ENCODE measurements around the gene GALNT18.

GALNT18 gene

DNA sequence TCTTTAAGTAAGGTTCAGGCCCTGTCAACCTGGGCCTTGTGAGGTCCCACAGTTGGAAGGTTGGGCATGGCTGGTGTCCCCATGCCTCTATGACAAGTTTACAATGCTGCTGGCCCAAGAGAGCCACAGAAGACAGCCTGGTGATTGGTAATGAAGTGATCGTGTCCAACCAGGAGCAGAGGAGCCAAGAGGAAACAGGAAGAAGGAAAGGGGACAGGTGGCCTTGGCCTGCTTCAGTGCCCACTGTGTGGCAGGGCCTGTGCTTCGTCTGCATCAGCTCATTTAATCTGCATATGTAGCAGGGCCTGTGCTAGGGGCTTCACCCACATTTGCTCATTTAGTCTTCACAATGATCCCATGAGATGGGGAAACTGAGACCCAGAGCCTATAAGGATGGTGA is 226.7 kb downstream of the GALNT18 start:
- no peak for ATAC-seq (ENCODE audit: low read depth)
- H3K27ac Mint-ChIP-seq, result no peak overlapping the region
- H3K4me3 Mint-ChIP-seq, result no peak overlapping the region
- H3K4me1 Mint-ChIP-seq, result peaks cover 3% of the 10 kb centered on the region
- DNase-seq (ENCODE audit: low spot score in 2 of 2), result no peak
- peaks cover 12% of the 10 kb centered on the region for H3K27me3 Mint-ChIP-seq
- no peaks in the 10 kb centered on the region for H3K36me3 Mint-ChIP-seq
- H3K9me3 Mint-ChIP-seq, result no peaks in the 10 kb centered on the region

DNA sequence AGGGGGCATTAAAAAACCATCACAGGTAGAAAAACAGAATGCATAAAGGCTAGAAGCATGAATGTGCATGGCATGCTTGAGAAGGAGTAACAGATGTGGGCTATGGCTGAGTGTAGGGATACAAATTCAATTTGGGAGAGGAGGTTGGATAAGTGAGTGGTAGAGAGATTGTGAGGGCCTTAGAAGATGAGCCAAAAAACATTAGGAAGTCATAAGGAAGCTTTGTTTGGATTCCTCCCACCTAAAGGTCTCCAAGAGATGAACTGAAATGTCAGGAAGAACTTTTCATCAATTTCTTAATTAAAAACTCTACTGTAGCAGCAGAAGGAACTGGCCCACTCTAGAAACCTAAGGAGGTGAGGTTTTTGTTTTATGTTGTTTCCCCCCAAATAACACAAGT is 227.6 kb downstream of the GALNT18 start:
- Mint-ChIP-seq H3K4me1 (peaks cover 3% of the 10 kb centered on the region), H3K27me3 (peaks cover 13% of the 10 kb centered on the region), H3K36me3 (no peaks in the 10 kb centered on the region), H3K9me3 (no peaks in the 10 kb centered on the region), H3K27ac (no peak overlapping the region), H3K4me3 (no peak overlapping the region)
- ATAC-seq (ENCODE audit: low read depth), result no peak
- DNase-seq (ENCODE audit: low spot score in 2 of 2), result no peak

DNA sequence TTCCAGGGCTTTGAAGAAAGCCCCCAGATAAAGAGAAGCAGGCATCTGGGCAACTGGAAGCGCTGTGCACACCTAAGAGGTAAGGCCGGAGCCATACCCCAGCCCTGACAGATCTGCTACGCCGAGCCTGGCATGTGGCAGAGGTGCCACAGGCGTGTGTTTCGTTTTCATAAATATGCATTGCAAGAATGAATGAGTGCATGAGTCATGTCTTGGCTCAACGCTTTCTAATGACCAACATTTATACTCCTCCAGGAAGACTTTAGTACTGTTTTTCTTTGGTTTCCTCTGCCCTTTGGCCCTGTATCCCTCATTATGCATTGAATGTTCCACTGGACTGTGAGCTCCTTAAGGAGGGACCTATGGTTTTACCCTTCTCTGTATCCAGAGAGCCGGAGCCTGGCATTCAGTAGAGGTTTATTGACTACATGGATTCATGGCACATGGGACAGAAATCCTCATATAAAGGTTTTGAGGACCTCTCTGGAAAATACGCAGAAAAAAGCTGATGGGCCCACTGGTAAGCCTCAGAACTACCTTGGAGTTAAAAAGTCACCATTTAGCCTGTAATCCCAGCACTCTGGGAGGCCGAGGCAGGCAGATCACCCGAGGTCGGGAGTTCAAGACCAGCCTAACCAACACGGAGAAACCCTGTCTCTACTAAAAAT is 229.9 kb downstream of the GALNT18 start:
- H3K27me3 Mint-ChIP-seq, result peaks cover 14% of the 10 kb centered on the region
- ATAC-seq (ENCODE audit: low read depth) (no peak), DNase-seq (ENCODE audit: low spot score in 2 of 2) (no peak)
- no peaks in the 10 kb centered on the region for H3K9me3 Mint-ChIP-seq
- peaks cover 3% of the 10 kb centered on the region for H3K4me1 Mint-ChIP-seq
- no peak overlapping the region for H3K27ac Mint-ChIP-seq
- H3K4me3 Mint-ChIP-seq, result no peak overlapping the region
- no peaks in the 10 kb centered on the region for H3K36me3 Mint-ChIP-seq

DNA sequence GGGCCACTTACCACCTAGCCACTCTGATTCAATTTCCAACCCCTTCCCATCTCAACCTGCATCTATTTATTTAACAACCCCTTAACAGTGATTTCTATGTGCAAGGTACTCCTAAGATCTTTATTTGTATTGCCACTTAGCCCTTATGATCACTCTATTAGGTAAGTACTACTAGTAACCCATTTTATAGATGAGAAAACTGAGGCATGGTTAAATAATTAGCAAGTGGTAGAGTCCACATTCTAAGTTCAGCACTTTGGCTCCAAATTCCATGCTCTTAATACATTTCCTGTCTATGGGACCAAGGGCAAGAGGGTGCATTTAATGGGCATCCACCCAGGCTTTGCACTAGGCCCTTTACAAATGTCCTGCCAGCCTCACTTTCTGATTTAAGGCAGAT is 230.6 kb downstream of the GALNT18 start:
- H3K36me3 Mint-ChIP-seq, result no peaks in the 10 kb centered on the region
- peaks cover 10% of the 10 kb centered on the region for H3K27me3 Mint-ChIP-seq
- DNase-seq (ENCODE audit: low spot score in 2 of 2), result no peak
- peaks cover 3% of the 10 kb centered on the region for H3K4me1 Mint-ChIP-seq
- ATAC-seq (ENCODE audit: low read depth), result no peak
- no peak overlapping the region for H3K27ac Mint-ChIP-seq
- H3K4me3 Mint-ChIP-seq, result no peak overlapping the region
- H3K9me3 Mint-ChIP-seq, result no peaks in the 10 kb centered on the region

DNA sequence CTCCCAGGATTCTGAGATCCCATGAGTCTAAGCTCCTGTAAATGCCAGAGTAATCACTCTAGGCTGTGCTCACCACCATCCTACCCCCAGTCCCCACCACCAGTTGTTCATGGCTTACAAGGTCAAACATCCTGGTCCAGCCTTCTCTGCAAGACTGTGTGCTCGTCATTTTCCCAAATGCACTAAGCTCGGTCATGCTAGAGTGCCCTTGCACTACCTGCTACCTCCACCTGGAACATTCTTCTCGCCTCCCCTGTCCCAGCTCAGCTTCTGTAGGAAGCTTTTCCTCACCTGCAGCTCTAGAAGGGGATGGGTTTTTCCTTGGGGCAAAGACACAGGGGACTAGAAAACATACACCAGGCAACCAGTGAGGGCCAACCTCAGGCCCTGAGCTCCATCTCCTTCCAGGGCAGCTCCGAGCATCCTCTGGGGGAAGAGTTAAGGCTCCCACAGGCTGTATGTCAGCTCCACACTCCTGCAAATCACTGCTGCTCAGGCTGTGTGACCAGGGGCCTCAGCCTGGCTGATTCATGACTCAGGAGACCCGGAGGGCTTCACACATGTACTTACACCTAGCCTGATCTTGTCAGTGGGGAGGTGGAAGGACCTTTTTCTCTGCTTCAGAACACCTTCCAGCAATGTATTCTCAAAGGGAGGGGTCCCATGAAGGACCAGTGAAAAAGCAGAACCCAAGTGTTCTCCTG is 231.6 kb downstream of the GALNT18 start:
- ATAC-seq (ENCODE audit: low read depth) (no peak), DNase-seq (ENCODE audit: low spot score in 2 of 2) (no peak)
- Mint-ChIP-seq H3K4me1 (no peaks in the 10 kb centered on the region), H3K27ac (no peak overlapping the region), H3K27me3 (peaks cover 7% of the 10 kb centered on the region), H3K4me3 (no peak overlapping the region), H3K36me3 (no peaks in the 10 kb centered on the region), H3K9me3 (no peaks in the 10 kb centered on the region)

DNA sequence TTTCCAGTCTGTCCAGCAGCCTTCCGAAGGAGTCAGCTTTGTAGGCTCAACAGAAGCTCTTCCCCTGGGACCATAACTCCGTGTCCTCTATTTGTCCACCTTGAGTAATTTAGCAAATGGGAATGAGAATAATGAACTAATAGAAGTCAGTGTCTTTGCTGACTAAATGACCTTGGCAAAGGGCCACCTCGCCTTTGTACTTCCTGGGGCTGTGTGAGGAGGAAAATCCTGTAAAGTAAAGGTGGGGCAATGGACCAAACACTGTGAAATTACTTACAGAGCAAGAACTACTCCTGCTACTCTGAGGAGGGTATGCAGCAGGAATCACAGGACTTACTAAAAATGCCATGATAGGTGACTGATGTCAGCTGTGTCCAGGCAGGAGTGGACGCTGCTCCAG is 232.6 kb downstream of the GALNT18 start:
- Mint-ChIP-seq H3K4me1 (no peaks in the 10 kb centered on the region), H3K9me3 (no peaks in the 10 kb centered on the region), H3K27me3 (peaks cover 5% of the 10 kb centered on the region), H3K4me3 (no peak overlapping the region), H3K27ac (no peak overlapping the region), H3K36me3 (no peaks in the 10 kb centered on the region)
- DNase-seq (ENCODE audit: low spot score in 2 of 2) (no peak), ATAC-seq (ENCODE audit: low read depth) (no peak)

DNA sequence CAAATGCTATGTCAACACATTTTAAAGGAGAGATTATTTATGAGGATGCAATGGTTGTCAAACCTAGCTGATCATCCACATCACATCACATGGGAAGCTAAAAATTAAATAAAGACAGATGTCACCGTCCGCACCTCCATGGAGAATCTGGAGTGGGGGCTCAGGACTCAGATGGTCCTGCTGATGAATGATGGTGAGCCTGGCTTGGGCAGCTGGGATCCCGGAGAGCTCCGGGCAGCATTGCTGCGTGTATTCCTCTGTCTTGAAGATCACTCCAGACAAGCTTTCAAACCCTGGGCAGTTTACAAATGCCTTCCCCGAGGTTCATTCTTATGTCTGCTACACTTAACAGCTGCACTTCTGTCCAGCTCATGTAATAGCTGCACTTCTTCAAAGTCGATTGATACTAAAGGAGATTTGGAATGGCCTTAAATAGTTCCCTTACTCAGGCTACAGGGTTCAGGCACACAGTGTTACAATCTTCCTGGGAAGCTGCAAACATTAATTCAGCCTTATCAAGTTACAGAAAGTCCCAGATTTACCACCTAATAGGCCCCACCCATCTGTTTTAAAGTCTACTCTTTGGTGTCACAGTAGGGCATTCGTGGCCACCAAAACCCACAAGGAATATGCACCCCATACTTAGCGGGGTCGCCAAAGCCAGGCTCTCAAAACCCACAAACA is 234.0 kb downstream of the GALNT18 start:
- Mint-ChIP-seq H3K36me3 (no peaks in the 10 kb centered on the region), H3K9me3 (no peaks in the 10 kb centered on the region), H3K27ac (no peak overlapping the region), H3K4me3 (no peak overlapping the region), H3K4me1 (no peaks in the 10 kb centered on the region), H3K27me3 (peaks cover 3% of the 10 kb centered on the region)
- ATAC-seq (ENCODE audit: low read depth) (no peak), DNase-seq (ENCODE audit: low spot score in 2 of 2) (no peak)

DNA sequence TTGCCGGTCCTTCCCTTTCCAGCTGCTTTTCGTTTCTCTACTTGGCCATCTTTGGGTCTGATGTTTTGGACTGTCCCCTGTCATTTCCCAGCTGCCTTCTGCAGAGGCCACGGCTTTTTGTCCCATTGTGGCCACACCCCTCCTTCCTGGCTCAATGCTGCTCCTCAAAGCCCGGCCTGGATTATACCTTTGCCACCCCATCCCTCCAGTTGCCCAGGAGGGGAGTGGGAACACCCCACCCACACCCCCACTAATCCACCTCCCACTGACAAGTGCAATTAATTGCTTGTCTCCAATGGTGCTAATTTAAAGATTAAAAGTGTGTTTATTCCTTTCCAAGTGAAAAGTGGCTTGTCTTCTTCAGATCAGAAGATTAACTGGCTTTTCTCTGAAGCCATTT is 234.6 kb downstream of the GALNT18 start:
- H3K27ac Mint-ChIP-seq, result no peak overlapping the region
- no peak overlapping the region for H3K4me3 Mint-ChIP-seq
- H3K27me3 Mint-ChIP-seq, result peaks cover 3% of the 10 kb centered on the region
- H3K9me3 Mint-ChIP-seq, result no peaks in the 10 kb centered on the region
- DNase-seq (ENCODE audit: low spot score in 2 of 2) (no peak), ATAC-seq (ENCODE audit: low read depth) (no peak)
- no peaks in the 10 kb centered on the region for H3K4me1 Mint-ChIP-seq
- no peaks in the 10 kb centered on the region for H3K36me3 Mint-ChIP-seq

DNA sequence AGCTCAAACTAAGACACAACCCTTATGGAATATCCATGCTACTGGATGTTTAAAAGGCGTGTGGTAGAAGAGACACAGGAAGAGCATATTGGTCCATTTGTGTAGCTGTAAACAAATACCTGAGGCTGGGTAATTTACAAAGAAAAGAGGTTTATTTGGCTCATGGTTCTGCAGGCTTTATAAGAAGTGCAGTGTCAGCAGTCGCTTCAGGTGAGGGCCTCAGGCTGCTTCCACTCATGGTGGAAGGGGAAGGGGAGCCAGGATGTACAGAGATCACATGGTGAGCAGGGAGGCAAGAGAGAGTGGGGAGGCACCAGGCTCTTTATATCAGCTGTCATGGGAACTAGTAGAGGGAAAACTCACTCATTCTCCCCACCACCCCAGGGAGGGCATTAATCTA is 237.0 kb downstream of the GALNT18 start:
- Mint-ChIP-seq H3K4me3 (no peak overlapping the region), H3K4me1 (no peaks in the 10 kb centered on the region), H3K27ac (no peak overlapping the region), H3K27me3 (peaks cover 3% of the 10 kb centered on the region), H3K9me3 (no peaks in the 10 kb centered on the region), H3K36me3 (no peaks in the 10 kb centered on the region)
- DNase-seq (ENCODE audit: low spot score in 2 of 2) (no peak), ATAC-seq (ENCODE audit: low read depth) (no peak)

DNA sequence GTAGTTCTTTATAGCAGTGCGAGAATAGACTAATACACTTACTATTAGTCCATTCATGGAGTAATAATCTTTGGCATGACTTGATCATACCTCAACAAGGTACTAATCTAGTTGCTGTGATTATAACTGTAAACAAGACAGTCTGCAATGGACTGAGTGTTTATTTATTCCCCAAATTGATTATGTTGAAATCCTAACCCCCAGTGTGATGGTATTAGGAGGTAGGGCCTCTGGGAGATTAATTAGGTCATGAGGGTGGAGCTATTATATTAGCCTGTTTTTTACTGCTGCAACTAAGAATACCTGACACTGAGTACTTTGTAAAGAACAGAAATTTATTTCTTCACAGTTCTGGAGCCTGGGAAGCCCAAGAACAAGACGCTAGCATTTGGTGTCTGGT is 237.8 kb downstream of the GALNT18 start:
- Mint-ChIP-seq H3K27ac (no peak overlapping the region), H3K36me3 (no peaks in the 10 kb centered on the region), H3K9me3 (no peaks in the 10 kb centered on the region), H3K27me3 (peaks cover 2% of the 10 kb centered on the region), H3K4me1 (no peaks in the 10 kb centered on the region), H3K4me3 (no peak overlapping the region)
- no peak for DNase-seq (ENCODE audit: low spot score in 2 of 2)
- ATAC-seq (ENCODE audit: low read depth), result no peak

DNA sequence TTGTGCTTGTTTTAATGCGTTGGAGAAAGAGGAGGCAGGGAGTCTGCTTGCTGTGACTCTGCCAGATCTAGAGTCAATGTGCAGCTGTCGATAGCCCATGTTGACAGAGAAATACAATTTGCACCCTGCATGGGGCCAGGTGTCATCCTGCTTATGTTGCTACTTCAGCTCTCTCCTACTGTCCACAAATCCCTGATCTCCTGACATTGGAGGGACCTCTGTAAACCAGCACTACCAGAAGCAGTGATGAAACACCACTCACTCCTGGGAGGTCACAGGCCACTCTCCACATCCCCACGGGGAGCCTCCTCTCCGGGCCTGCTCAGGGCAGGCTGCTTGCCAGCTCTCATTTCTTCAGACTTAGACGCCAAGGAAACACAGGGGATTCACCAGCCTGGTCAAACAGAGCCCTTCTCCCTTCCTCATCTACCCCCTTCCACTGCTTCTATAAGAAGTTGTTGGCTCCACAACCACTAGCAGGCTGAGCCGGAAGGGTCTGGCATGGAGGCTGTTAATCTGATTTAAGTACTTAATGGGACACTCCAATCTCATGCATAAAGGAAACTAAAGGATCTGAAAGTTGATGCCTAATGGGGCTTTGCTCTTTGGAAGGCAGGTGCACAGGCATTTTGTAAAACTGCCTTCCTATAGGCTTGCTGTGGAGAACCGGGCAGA is 238.8 kb downstream of the GALNT18 start:
- no peaks in the 10 kb centered on the region for H3K27me3 Mint-ChIP-seq
- no peak for ATAC-seq (ENCODE audit: low read depth)
- H3K4me1 Mint-ChIP-seq, result no peaks in the 10 kb centered on the region

DNA sequence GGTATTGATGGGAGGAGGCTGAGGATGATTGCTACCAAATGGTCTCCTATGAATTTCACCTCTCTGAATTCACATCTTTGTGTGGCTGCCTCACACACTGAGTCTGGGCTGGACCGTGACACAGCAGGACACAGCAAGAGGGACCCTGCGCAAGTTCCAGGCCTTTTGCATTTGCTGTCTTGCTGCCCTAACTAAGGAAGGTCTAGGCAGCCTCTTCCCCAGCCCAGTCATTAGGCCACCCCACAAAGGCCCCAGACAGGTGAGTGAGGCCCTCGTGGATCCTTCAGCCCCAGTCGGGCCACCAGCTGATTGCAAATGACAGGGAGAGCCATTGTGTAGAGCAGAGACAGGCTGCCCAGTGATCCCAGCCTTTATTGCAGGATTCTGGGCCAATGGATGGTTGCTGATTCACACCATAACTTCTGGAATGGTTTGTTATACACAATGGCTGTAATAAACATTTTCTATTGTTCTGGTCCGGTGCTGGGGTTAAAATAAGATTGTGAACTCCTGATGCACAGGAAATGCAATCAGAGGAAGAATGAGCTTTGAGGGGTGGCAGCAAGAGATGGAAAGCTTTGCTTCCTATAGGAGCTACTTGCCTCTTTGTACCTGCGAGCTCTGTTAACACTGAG is 240.2 kb downstream of the GALNT18 start:
- no peaks in the 10 kb centered on the region for H3K27me3 Mint-ChIP-seq
- H3K9me3 Mint-ChIP-seq, result no peaks in the 10 kb centered on the region
- DNase-seq (ENCODE audit: low spot score in 2 of 2), result no peak
- no peak overlapping the region for H3K4me3 Mint-ChIP-seq
- no peaks in the 10 kb centered on the region for H3K36me3 Mint-ChIP-seq
- H3K27ac Mint-ChIP-seq, result no peak overlapping the region
- ATAC-seq (ENCODE audit: low read depth), result no peak
- H3K4me1 Mint-ChIP-seq, result no peaks in the 10 kb centered on the region

More for the DNA sequence above, 238.8 kb downstream of the GALNT18 start:
- Mint-ChIP-seq H3K27ac (no peak overlapping the region), H3K9me3 (no peaks in the 10 kb centered on the region), H3K36me3 (no peaks in the 10 kb centered on the region), H3K4me3 (no peak overlapping the region)
- no peak for DNase-seq (ENCODE audit: low spot score in 2 of 2)

DNA sequence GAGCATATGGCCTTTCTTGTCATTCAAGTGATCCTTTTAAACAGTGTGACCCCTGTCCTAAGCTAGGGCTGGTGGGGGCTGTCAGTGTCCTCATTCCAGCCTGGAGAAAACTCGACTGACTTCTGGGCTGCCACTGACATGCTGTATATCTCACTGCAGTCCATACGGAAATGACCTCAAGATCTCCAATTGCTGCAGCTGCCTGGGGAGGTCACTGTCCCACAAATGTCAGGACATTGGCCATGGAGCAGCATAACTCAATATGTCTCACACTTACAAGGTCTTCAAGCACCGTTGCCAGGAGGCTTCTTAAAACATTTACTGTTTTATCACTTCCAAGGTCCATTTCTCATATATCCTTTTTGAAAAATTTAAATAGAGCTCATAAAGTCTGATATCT is 240.9 kb downstream of the GALNT18 start:
- Mint-ChIP-seq H3K27ac (no peak overlapping the region), H3K27me3 (no peaks in the 10 kb centered on the region), H3K4me1 (no peaks in the 10 kb centered on the region), H3K9me3 (no peaks in the 10 kb centered on the region), H3K4me3 (no peak overlapping the region), H3K36me3 (no peaks in the 10 kb centered on the region)
- no peak for ATAC-seq (ENCODE audit: low read depth)
- DNase-seq (ENCODE audit: low spot score in 2 of 2), result no peak

DNA sequence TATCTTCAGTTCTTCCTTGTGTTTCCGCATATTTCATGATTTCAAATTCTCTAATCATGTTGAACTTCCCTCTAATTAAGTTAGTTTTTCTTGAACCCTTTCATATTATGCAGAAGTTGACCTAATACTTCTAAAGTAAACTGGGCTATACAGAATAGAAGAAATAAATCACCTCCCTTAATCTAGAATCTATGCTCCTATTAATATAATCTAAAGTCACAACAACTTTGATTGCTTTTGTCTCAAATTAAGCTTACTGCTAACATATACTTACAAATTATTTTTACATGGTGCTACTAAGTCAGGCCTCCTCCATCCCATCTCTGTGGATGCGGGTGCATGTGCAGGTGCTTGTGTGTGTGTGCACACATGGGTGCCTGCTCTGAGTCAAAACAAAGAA is 241.5 kb downstream of the GALNT18 start:
- DNase-seq (ENCODE audit: low spot score in 2 of 2) (no peak), ATAC-seq (ENCODE audit: low read depth) (no peak)
- no peaks in the 10 kb centered on the region for H3K27me3 Mint-ChIP-seq
- no peaks in the 10 kb centered on the region for H3K36me3 Mint-ChIP-seq
- no peak overlapping the region for H3K4me3 Mint-ChIP-seq
- H3K27ac Mint-ChIP-seq, result no peak overlapping the region
- no peaks in the 10 kb centered on the region for H3K4me1 Mint-ChIP-seq
- H3K9me3 Mint-ChIP-seq, result no peaks in the 10 kb centered on the region

All from memory B cell (primary cell).